ENCODE data around the gene CBLB.

DNA sequence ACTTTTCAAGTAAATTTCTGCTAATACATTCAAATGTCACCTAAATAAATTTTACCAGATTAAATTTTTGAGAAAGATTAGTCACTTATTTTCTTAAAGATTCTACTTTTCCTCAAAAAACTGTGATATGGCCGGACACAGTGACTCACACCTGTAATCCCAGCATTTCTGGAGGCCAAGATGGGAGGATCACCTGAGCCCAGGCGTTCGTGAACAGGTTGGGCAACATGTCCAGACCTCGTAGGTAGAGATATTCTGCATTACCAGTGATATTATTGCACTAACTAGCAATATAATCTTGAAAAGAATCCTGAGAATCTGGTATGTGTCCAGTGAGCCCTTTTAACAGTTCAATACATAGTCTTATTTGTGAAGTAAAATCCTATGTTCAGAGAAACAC is 61.7 kb downstream of the CBLB start:
- TF ChIP-seq ELK1 (IDR thresholded peaks at IDR 0.05; ENCODE audit: borderline replicate concordance, low read depth, low read length) (no peak), CTCF (conservative IDR thresholded peaks at IDR 0.05; ENCODE audit: low read depth, low read length) (no peak)
